HepG2 (cell line): Measurements from ENCODE around the gene ZNF22. TPM values are rescaled to one million over a fixed set of nuclear protein-coding genes. Genes with fewer than 3 reads are reported as not detected.
A peak's percentile ranks its signal among the peaks of the same experiment; 100 is the strongest.

Experiments used
- EP300 ChIP-seq, 3 experiments: sonication (generic) in 1 of 3; formaldehyde crosslinking in 1 of 3; IDR thresholded peaks; 2 replicates each; pipeline versions ENCODE4 v1.5.1 to v1.6.1; 2011 to 2020; ENCODE audit warnings: low read depth in 2 of 3, low read length in 2 of 3, borderline replicate concordance in 1 of 3, improper control_type of control experiment in 1 of 3, mild to moderate bottlenecking in 1 of 3, missing genetic modification reagents in 1 of 3, moderate library complexity in 1 of 3
- HDAC2 ChIP-seq: sonication (generic); formaldehyde crosslinking; IDR thresholded peaks from 2 replicates; pipeline ENCODE4 v1.4.0; 2020; ENCODE audit warnings: missing genetic modification reagents
- IKZF4 ChIP-seq: sonication (generic); formaldehyde crosslinking; IDR thresholded peaks from 2 replicates; pipeline ENCODE4 v1.5.1; 2020; ENCODE audit warnings: borderline replicate concordance, mild to moderate bottlenecking, low read depth, missing genetic modification reagents; ENCODE audit errors: not compliant biosample characterization
- KLF13 ChIP-seq: sonication (generic); formaldehyde crosslinking; IDR thresholded peaks from 2 replicates; pipeline ENCODE4 v1.4.0; 2020; ENCODE audit warnings: mild to moderate bottlenecking, missing genetic modification reagents
- MED8 ChIP-seq: sonication (generic); formaldehyde crosslinking; IDR thresholded peaks from 2 replicates; pipeline ENCODE4 v1.8.1; 2023; ENCODE audit warnings: mild to moderate bottlenecking, missing genetic modification reagents; ENCODE audit not compliant: insufficient replicate concordance
- NFYC ChIP-seq: IDR thresholded peaks from 2 replicates; pipeline ENCODE4 v1.6.1; 2016; ENCODE audit warnings: missing genetic modification reagents, missing compliant biosample characterization
- PHF5A ChIP-seq: IDR thresholded peaks from one replicate; pipeline ENCODE4 v1.6.1; 2018; ENCODE audit warnings: low read depth, missing genetic modification reagents; ENCODE audit not compliant: unreplicated experiment
- PRDM10 ChIP-seq: sonication (generic); formaldehyde crosslinking; IDR thresholded peaks from 2 replicates; pipeline ENCODE4 v1.4.0; 2020; ENCODE audit warnings: low read depth, missing genetic modification reagents
- ZBTB4 ChIP-seq: sonication (generic); formaldehyde crosslinking; IDR thresholded peaks from 2 replicates; pipeline ENCODE4 v1.4.0; 2020; ENCODE audit warnings: missing genetic modification reagents, mild to moderate bottlenecking, borderline replicate concordance
- ZNF317 ChIP-seq: sonication (generic); formaldehyde crosslinking; IDR thresholded peaks from 2 replicates; pipeline ENCODE4 v1.5.0; 2020; ENCODE audit warnings: mild to moderate bottlenecking, missing genetic modification reagents
- ZNF33A ChIP-seq: sonication (generic); formaldehyde crosslinking; IDR thresholded peaks from 2 replicates; pipeline ENCODE4 v1.5.1; 2020; ENCODE audit warnings: missing genetic modification reagents, mild to moderate bottlenecking, moderate library complexity, borderline replicate concordance
- ZNF576 ChIP-seq: sonication (generic); formaldehyde crosslinking; IDR thresholded peaks from 2 replicates; pipeline ENCODE4 v1.4.0; 2020; ENCODE audit warnings: mild to moderate bottlenecking, missing genetic modification reagents
- ZNF609 ChIP-seq: sonication (generic); formaldehyde crosslinking; IDR thresholded peaks from 2 replicates; pipeline ENCODE4 v1.4.0; 2020; ENCODE audit warnings: mild to moderate bottlenecking, missing genetic modification reagents, borderline replicate concordance
- ZNF724P ChIP-seq: sonication (generic); formaldehyde crosslinking; IDR thresholded peaks from 2 replicates; pipeline ENCODE4 v1.8.0; 2022; ENCODE audit warnings: missing genetic modification reagents, borderline replicate concordance
- polyA plus RNA-seq, 8 experiments: library from polyadenylated mRNA; depleted of rRNA in 3 of 8; stranded (reverse) in 7 of 8; unstranded in 1 of 8; fragments of >200 nt; fragmentation: Illumina TruSeq in 4 of 8; extraction: Trizol in 4 of 8; gene quantifications; 2 replicates each; pipeline versions ENCODE4 v1.2.1 to v1.2.3, GENCODE V29; 2011 to 2016; ENCODE audit warnings: low read depth in 4 of 8, missing spikeins in 1 of 8, mixed read lengths in 1 of 8; ENCODE audit not compliant: insufficient read depth in 1 of 8
- total RNA-seq, 5 experiments: library from RNA; depleted of rRNA; stranded (reverse); fragments of >200 nt; fragmentation: Illumina TruSeq; extraction: Trizol; gene quantifications; 2 replicates each; pipeline ENCODE4 v1.2.3, GENCODE V29; 2016; ENCODE audit warnings: low read depth in 1 of 5

The ZNF22 gene
- total and polyA plus RNA-seq, 2 of the 13 experiments (the other 11 are each of a cell fraction or from before 2014, with no cell fraction given): 0.40 to 1.3 TPM

GRCh38 chr10:44976352-44977198 is 24.1 kb upstream of the ZNF22 start (continued):
- TF ChIP-seq ZBTB4: no peak
- TF ChIP-seq IKZF4 (CRISPR knock-in tag): peak; percentile 12
- no peak for TF ChIP-seq MED8
- TF ChIP-seq ZNF33A (CRISPR knock-in tag): no peak
- TF ChIP-seq PRDM10 (CRISPR knock-in tag): no peak
- TF ChIP-seq ZNF576: no peak
- TF ChIP-seq PHF5A (CRISPR knock-in tag): peak; percentile 86
- peak; percentile 93 for TF ChIP-seq ZNF724P
- no peak for TF ChIP-seq EP300 (IDR thresholded peaks at IDR 0.05; ENCODE audit: low read depth in 2 of 2, low read length in 2 of 2)
- no peak for TF ChIP-seq EP300 (CRISPR knock-in tag; IDR thresholded peaks at IDR 0.05; ENCODE audit: borderline replicate concordance)
- TF ChIP-seq ZNF609 (CRISPR knock-in tag): no peak
- no peak; the same call in 1 of the 2 replicates for TF ChIP-seq NFYC (CRISPR knock-in tag)
- peak; percentile 40; the same call in 1 of the 2 replicates for TF ChIP-seq KLF13 (CRISPR knock-in tag)
- TF ChIP-seq HDAC2: peak; percentile 43; the same call in 1 of the 2 replicates
- 0 out of 2 replicates have a peak, but pooled peaks have one; percentile 1 for TF ChIP-seq ZNF317 (CRISPR knock-in tag)
